ENCODE results near the gene AQP12B. TPM values are rescaled to one million over a fixed set of nuclear protein-coding genes. Genes with fewer than 3 reads are reported as not detected.

The AQP12B gene
- total and polyA plus RNA-seq, 10 of the 15 experiments (the other 5 are each of a cell fraction or from before 2014, with no cell fraction given): not detected

- ChIA-PET CTCF (no interaction called here), RAD21 (ENCODE audit: unreplicated experiment) (no interaction called here), SMC1A (ENCODE audit: uncharacterized antibody, unreplicated experiment) (no interaction called here), POLR2A (no interaction called here)
- TF ChIP-seq, protein P1, sequence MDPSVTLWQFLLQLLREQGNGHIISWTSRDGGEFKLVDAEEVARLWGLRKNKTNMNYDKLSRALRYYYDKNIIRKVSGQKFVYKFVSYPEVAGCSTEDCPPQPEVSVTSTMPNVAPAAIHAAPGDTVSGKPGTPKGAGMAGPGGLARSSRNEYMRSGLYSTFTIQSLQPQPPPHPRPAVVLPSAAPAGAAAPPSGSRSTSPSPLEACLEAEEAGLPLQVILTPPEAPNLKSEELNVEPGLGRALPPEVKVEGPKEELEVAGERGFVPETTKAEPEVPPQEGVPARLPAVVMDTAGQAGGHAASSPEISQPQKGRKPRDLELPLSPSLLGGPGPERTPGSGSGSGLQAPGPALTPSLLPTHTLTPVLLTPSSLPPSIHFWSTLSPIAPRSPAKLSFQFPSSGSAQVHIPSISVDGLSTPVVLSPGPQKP (IDR thresholded peaks at IDR 0.05; ENCODE audit: low read depth, low read length): no peak
- TF ChIP-seq SIN3A (IDR thresholded peaks at IDR 0.05; ENCODE audit: low read depth, low read length): no peak
- no peak for TF ChIP-seq NFYB (IDR thresholded peaks at IDR 0.05; ENCODE audit: insufficient read depth, low read depth, low read length)
- no peak for TF ChIP-seq CEBPZ (IDR thresholded peaks at IDR 0.05; ENCODE audit: low read depth, low read length)
- no peak for TF ChIP-seq MXI1 (IDR thresholded peaks at IDR 0.05; ENCODE audit: low read depth, low read length)
- no peak for TF ChIP-seq IRF4 (IDR thresholded peaks at IDR 0.05; ENCODE audit: low read depth, low read length)
- no peak for TF ChIP-seq HSF1 (IDR thresholded peaks at IDR 0.05; ENCODE audit: low read depth, low read length)
- TF ChIP-seq LARP7 (IDR thresholded peaks at IDR 0.05): no peak
- no peak for TF ChIP-seq HCFC1 (IDR thresholded peaks at IDR 0.05; ENCODE audit: low read length)
- no peak for TF ChIP-seq STAT3 (IDR thresholded peaks at IDR 0.05; ENCODE audit: low read depth, low read length)
- Histone ChIP-seq H2AFZ (ENCODE audit: control insufficient read depth, low read depth, low read length) (no peak overlapping the region), H3K4me3 (no peak overlapping the region), H3K36me3 (ENCODE audit: control insufficient read depth in 2 of 2, insufficient read depth in 2 of 2, low read length in 1 of 2) (no peaks in the 10 kb centered on the region), H3K4me2 (ENCODE audit: control insufficient read depth, insufficient read depth) (no peak overlapping the region), H4K20me1 (ENCODE audit: control insufficient read depth, insufficient read depth) (no peaks in the 10 kb centered on the region), H3K9me3 (replicated peaks; ENCODE audit: control insufficient read depth, insufficient read depth, low read length) (no peaks in the 10 kb centered on the region), H3K9ac (ENCODE audit: control insufficient read depth, insufficient read depth, low read length) (no peak overlapping the region), H3K4me1 (ENCODE audit: control insufficient read depth, insufficient read depth, low read length) (no peaks in the 10 kb centered on the region), H3K27ac (ENCODE audit: control insufficient read depth, insufficient read depth) (no peak overlapping the region), H3K79me2 (ENCODE audit: control insufficient read depth, insufficient read depth, low read length) (no peaks in the 10 kb centered on the region), H3K27me3 (replicated peaks in 1 of 2; ENCODE audit: control insufficient read depth in 2 of 2, insufficient read depth in 2 of 2, low read length in 1 of 2) (no peaks in the 10 kb centered on the region; a peak in 1 of 4 replicates)
- BruUV-seq (replicated peaks): no TSS peak
- in situ Hi-C loops (cut with MboI) (no loop called here), intact Hi-C loops (cut with micrococcal nuclease; ENCODE audit: unreplicated experiment) (no loop called here)
- DNase-seq (ENCODE audit: low read depth, low spot score): no peak
- no peak for FAIRE-seq
- no peak for ATAC-seq
- WGBS (ENCODE audit: insufficient coverage, insufficient replicate concordance, low lambda C conversion rate, missing lambda C conversion rate): 50% methylated on average over 31 of the region's 31 CpGs
Observed at GRCh38 chr2:240717681-240718581, 35.2 kb upstream of the AQP12B start.
